ENCODE measurements around the gene PHAF1.

Gene PHAF1

GRCh38 chr16:67176662-67177061, 66.9 kb downstream of the PHAF1 start:
- DNase-seq (ENCODE audit: low read depth) = no peak
- TF ChIP-seq CTCF (conservative IDR thresholded peaks at IDR 0.05; ENCODE audit: low read depth, low read length) = no peak
- no peak overlapping the region for H3K4me3 ChIP-seq (ENCODE audit: low read length)

- no peak for DNase-seq (ENCODE audit: low read depth)
- TF ChIP-seq CTCF (conservative IDR thresholded peaks at IDR 0.05; ENCODE audit: low read depth, low read length) = no peak
- H3K4me3 ChIP-seq (ENCODE audit: low read length) = peak overlapping the region; percentile 43
Observed at GRCh38 chr16:67177743-67178699, 68.3 kb downstream of the PHAF1 start.

- peak; percentile 18 for TF ChIP-seq CTCF (conservative IDR thresholded peaks at IDR 0.05; ENCODE audit: low read depth, low read length)
- no peak overlapping the region for H3K4me3 ChIP-seq (ENCODE audit: low read length)
Observed at GRCh38 chr16:67179421-67180080, 69.8 kb downstream of the PHAF1 start.

GRCh38 chr16:67180166-67180565, 70.4 kb downstream of the PHAF1 start:
- H3K4me3 ChIP-seq (ENCODE audit: low read length) = no peak overlapping the region
- TF ChIP-seq CTCF (conservative IDR thresholded peaks at IDR 0.05; ENCODE audit: low read depth, low read length) = no peak
- DNase-seq (ENCODE audit: low read depth) = no peak

More at GRCh38 chr16:67179421-67180080, 69.8 kb downstream of the PHAF1 start:
- no peak for DNase-seq (ENCODE audit: low read depth)

- DNase-seq (ENCODE audit: low read depth) = no peak
- no peak for TF ChIP-seq CTCF (conservative IDR thresholded peaks at IDR 0.05; ENCODE audit: low read depth, low read length)
- no peak overlapping the region for H3K4me3 ChIP-seq (ENCODE audit: low read length)
Observed at GRCh38 chr16:67181346-67181745, 71.6 kb downstream of the PHAF1 start.

GRCh38 chr16:67182288-67182687, 72.5 kb downstream of the PHAF1 start:
- TF ChIP-seq CTCF (conservative IDR thresholded peaks at IDR 0.05; ENCODE audit: low read depth, low read length) = no peak

More at GRCh38 chr16:67182288-67182687, 72.5 kb downstream of the PHAF1 start:
- no peak for DNase-seq (ENCODE audit: low read depth)
- no peak overlapping the region for H3K4me3 ChIP-seq (ENCODE audit: low read length)

Measured in retinal pigment epithelial cell (primary cell).